G401.6 (cell line): ENCODE results near the gene NLGN2.

Source experiments
- FAIRE-seq: peaks from 2 replicates; lab custom pipeline; 2012; peaks lifted over from hg19 to GRCh38; lab: Jason Lieb, UNC

Gene NLGN2

GRCh38 chr17:7437950-7438614, 30.4 kb downstream of the NLGN2 start:
- FAIRE-seq, result peak; percentile 65

- no peak for FAIRE-seq
These were observed 31.2 kb downstream of the NLGN2 start for GRCh38 chr17:7438656-7439460.

- no peak for FAIRE-seq
These were observed 31.9 kb downstream of the NLGN2 start, which contains the start of gene FGF11 for GRCh38 chr17:7439462-7440112. FGF11 (plus strand) TSS chr17:7439512; CDS start chr17:7439621, 109 bp downstream.

- FAIRE-seq, result no peak
These were observed 32.6 kb downstream of the NLGN2 start for GRCh38 chr17:7440113-7440833.

- FAIRE-seq, result no peak
These were observed 33.2 kb downstream of the NLGN2 start for GRCh38 chr17:7440834-7441195.

GRCh38 chr17:7441266-7441665, 33.6 kb downstream of the NLGN2 start:
- no peak for FAIRE-seq

- FAIRE-seq, result no peak
These were observed 34.5 kb downstream of the NLGN2 start for GRCh38 chr17:7442142-7442541.

GRCh38 chr17:7443499-7444485, 36.1 kb downstream of the NLGN2 start:
- FAIRE-seq, result no peak

- FAIRE-seq, result no peak
These were observed 37.3 kb downstream of the NLGN2 start, which contains the start of gene CHRNB1 for GRCh38 chr17:7444682-7445618. CHRNB1 (plus strand) TSS chr17:7445061; CDS start chr17:7445128, 67 bp downstream.

GRCh38 chr17:7445619-7445968, 37.9 kb downstream of the NLGN2 start:
- no peak for FAIRE-seq

GRCh38 chr17:7448461-7448860, 40.8 kb downstream of the NLGN2 start:
- no peak for FAIRE-seq

- peak; percentile 44 for FAIRE-seq
These were observed 52.4 kb downstream of the NLGN2 start for GRCh38 chr17:7459961-7460545.

- no peak for FAIRE-seq
These were observed 53.4 kb downstream of the NLGN2 start for GRCh38 chr17:7460850-7461660.

GRCh38 chr17:7462474-7463371, 55.1 kb downstream of the NLGN2 start:
- FAIRE-seq, result no peak

- FAIRE-seq, result no peak
These were observed 55.8 kb downstream of the NLGN2 start for GRCh38 chr17:7463372-7463846.

GRCh38 chr17:7464081-7464480, 56.4 kb downstream of the NLGN2 start:
- no peak for FAIRE-seq

- FAIRE-seq, result no peak
These were observed 58.1 kb downstream of the NLGN2 start for GRCh38 chr17:7465597-7466275.
